NCI-H69 (cell line): ENCODE measurements around the gene SMPD2.

Experiments
- DNase-seq: peaks from one replicate; lab custom pipeline; 2025; lab: John Stamatoyannopoulos, UW

SMPD2 gene, protein sequence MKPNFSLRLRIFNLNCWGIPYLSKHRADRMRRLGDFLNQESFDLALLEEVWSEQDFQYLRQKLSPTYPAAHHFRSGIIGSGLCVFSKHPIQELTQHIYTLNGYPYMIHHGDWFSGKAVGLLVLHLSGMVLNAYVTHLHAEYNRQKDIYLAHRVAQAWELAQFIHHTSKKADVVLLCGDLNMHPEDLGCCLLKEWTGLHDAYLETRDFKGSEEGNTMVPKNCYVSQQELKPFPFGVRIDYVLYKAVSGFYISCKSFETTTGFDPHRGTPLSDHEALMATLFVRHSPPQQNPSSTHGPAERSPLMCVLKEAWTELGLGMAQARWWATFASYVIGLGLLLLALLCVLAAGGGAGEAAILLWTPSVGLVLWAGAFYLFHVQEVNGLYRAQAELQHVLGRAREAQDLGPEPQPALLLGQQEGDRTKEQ

DNA sequence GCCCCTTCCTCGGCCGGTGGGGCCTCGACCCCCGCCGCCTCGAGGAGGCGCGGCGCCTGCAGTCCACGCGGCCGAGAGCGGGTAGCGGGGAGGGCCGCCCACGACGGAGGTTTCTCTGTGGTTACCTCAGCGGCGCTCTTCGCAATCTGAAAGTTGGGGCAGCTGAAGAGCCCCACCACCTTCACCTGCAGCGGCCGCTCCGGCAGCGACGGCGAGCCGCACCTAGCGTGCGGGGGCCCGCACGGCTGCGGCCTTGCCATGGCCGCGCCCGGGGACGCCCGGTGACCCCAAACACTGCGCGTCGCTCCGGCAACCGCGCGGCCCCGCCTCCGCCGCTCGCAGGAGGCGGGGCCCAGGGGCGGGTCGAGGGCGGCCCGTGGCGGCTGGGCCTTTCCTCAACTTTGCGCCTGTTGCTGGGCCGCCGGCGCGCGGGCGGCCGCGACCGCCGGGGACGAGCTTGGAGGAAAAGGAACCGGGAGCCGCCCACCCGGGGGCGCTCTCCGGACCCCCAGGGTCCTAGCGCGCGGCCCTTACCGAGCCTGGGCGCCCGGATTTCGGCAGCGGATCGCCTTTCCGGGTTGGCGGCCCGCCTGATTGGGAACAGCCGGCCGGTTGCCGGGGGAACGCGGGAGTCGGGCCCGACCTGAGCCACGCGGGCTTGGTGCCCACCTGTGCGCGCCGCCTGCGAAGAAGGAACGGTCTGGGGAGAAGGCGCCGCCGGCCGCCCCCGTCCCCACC, at the start of gene SMPD2, which contains the start of gene PPIL6:
Gene SMPD2, plus strand, starts transcription at position 394 of the 738 bp plus-strand sequence. CDS start 398 bp downstream, outside the sequence.
Gene PPIL6, minus strand, starts transcription at position 298 of the 738 bp plus-strand sequence. Its CDS starts 38 bp downstream, at position 260.
- peak; percentile 91 for DNase-seq

DNA sequence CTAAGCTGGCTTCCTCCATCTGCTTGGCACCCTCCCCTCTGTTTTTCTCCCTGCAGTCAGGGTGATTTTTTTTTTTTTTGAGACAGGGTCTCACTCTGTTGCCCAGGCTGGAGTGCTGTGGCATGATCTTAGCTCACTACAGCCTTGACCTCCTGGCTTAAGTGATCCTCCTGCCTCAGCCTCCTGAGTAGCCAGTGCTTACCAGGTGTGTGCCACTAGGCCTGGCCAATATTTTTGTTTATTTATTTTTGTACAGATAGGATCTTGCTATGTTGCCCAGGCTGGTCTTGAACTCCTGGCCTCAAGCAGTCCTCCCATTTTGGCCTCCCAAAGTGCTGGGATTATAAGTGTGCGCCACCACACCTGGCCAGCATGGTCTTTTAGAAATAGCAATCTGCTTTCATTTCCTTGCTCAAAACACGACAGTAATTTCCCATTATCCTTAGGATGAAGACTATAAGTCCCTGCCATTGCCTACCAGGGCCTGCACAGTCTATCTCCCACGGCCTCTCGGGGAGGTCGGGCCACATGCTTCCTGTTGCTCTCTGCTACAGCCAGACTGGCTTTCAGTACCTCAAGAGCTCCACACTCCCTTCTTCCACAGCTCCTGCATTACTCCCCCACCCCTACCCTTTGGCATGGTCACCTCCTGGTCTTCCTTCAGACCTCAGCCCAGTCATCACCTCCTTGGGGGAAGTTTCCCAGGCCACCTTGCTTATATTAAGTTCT, 47.2 kb upstream of the SMPD2 start:
- no peak for DNase-seq

DNA sequence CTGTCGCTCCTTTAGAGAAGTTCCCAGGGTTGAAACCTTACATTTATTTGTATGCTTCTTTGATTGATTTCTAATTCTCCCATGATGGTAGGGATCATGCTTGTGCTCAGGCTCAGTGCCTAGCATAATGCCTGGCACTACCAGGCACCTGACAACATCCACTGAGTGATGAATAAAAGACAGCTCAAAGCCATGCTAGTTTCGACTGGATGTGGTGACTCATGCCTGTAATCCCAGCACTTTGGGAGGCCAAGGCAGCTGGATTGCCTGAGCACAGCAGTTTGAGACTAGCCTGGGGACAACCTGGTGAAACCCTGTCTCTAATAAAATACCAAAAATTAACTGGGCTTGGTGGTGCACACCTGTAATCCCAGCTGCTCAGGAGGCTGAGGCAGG, 46.6 kb upstream of the SMPD2 start:
- DNase-seq = no peak

DNA sequence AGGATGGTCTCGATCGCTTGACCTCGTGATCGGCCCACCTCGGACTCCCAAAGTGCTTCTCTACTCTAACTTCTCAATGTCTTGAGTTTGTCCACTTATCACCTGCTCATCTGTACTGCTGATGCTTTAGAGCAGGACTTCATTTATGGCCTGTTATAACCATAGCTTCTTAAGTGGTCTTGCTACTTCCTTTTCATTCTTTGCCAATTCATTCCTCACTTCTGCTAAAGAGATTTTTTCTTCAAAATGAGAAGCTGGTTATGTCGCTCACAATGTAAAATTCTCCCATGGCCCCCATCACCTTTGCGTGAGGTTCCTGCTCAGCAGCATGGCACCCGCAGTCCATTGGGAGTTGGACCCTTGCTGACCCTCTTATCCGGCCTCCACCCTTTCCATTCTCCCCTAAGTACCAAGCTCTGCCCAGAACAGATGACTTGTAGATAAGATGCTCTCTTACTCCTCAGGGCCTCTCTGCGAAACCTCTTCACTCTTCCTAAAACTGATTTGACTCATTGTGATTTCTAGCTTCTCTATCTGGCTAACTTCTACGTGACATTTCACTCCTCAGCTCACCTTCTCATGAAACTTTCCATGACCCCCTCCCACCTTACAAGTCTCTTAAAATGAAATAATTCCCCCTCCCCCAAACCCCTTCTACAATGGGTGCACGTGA, 44.3 kb upstream of the SMPD2 start:
- no peak for DNase-seq

DNA sequence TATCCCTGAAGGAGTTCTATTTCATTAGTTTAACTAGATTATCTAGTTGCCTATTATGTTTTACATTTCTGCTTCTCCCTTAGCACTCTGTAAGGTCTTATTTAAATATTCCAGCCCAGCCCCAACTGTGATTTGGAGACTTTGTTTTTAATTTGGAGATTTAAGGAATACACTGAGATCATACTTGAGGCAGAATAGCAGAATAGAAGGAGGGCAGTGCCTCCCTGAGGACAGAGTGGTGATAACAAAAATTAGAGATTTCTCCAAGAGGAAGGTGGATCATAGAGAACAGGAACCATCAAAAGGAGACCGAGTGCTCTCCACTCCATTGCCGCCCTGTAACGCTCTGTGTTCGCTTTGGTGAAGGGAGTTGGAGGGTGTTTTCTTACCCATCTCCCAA, 43.5 kb upstream of the SMPD2 start:
- DNase-seq = peak; percentile 19

DNA sequence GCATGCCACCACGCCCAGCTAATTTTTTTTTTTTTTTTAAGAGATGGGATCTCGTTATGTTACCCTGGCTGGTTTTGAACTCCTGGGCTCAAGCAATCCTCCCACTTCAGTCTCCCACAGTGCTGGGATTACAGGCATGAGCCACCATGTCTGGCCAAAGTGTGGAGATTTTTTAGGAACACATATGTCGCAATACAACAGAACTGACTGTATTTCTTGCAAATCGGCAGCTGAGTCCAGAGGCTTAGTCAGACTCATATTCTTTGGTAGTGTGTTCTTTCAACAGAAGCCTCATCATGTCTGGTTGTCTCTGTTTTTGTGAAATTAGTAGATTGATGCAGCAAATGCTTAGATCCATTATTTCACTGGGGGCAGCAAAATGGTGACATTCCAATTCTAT, 34.3 kb upstream of the SMPD2 start:
- DNase-seq = no peak

DNA sequence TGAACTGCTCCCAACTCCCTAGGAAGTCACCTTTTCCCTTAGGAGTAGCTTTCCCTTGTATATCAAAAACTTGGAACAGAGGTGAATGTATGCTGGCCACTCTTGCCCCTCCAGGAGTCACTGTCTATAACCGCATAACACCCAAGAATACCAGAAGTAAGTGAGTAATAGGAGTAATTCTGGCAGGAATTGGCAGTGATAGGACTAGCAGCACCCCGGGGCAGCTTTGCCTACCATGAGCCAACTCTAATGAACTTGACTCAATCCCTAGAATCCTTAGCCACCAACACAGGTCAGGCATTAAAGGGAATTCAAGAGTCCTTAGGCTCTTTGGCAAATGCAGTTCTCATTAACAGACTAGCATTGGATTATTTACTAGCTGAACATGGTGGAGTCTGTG, 29.5 kb upstream of the SMPD2 start:
- no peak for DNase-seq

DNA sequence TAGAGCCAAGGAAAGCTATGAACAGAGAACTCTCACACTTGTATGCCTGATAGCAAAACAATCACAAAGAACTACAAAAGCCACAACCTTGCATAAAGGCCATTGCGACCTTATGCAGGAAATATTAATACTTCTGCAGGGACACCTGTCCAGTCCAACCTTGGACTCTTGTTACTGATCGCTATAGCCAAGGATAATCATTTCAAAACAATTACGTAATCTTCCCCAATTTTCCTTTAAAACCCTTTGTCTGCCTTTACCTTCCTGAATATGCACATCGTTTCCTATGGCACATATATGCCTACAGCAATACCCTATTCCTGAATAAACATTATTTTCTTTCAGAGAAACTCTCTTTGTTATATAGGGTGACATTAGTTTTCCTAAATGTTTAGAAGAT, 22.9 kb upstream of the SMPD2 start:
- DNase-seq = no peak

DNA sequence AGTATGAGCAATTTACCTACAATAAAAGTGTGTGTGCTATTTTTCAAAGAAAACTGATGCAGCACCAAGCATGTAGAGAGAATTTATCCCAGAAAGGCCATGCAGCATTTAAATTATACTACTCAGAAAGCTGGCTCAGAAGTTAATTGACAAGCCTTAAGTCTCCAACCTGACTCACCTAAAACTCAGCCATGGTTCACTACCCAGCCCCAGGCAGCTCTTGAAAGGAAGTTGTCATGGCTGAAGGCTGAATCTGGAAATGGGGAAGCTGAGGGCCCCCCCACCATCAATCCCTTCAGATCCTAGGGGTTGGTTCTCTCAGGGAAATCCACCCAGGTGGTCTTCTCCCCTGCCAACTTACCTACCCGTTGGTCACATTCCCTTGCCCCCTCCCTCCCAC, 19.8 kb upstream of the SMPD2 start:
- DNase-seq = peak; percentile 4

DNA sequence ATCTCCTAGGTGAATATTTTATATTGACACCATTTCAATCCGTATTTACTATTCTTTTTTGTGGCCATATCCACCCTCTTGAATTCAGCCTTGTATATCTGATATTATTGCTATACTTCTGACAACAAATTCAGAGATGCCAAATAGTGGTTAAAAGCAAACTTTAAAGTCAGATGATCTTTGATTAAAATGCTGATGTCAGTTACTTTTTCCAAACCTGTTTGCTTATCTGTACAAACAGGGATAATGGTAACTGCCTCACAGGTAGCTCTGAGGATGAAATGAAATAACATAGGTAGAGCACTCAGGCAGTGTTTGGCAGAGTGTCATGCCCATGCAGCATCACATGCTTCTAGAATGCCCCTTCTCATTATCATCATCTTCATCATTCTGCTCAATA, 19.3 kb upstream of the SMPD2 start:
- DNase-seq = no peak

DNA sequence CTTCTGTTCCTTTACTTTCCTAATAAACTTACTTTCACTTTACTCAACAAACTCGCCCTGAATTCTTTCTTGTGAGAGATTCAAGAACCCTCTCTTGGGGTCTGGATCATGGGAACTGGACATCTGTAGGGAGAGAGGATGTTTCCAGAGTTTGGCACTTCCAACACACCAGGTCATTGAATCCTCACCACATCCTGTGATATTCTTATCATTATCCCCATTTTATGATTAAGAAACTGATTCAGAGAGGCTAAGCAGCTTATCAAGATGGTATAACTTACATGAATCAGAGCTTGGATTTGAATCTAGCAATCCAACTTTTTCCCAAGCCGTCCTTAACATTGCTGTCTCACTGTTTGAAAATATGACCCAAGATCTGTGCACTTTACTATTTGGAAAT, 15.6 kb upstream of the SMPD2 start:
- no peak for DNase-seq

DNA sequence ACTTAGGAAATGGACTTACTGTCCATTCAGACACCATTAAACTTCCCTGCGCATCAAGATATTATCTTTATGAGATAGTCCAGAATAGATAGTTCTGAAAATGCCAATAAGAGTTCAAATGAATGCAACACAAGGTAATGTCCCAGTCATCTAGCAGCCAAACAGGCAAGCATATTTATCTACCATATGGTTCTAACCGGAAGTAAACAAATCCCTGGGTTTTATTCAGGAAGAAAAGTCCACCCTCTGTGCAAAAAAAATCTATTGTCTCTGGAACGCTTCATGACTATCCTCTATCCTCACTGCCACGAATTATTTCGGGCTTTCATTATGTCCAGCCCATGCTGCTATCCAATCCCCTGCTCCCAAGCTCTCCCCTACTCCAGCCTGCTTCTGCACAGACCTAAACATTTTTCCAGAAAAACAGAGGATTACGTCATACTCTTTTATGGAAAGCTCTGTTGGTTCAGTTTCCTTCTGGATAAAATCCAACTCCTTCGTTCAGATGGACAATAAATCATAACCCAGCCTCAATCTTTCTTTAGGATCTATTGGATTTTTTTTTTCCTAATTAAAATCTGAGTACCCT, 11.5 kb upstream of the SMPD2 start:
- peak; percentile 70 for DNase-seq

DNA sequence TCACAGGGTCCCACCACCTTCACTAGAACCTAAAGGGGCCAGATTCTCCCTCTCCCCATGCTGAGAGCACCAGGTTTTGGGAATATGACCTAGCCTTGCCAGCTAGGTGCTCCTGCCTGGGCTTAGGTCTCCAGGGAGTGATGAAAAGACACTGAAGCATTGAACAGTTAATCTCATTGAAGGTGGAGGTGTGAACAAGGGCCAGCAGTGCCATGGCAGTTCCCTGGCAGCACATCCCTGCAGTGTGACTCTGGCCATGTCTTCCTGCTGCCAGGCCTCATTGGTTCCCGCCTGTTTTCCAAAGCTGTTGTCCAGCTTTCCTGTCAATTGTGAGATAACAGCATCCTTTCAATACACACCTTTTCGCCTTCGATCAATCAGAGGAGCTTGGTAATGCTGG, 11.0 kb upstream of the SMPD2 start:
- peak; percentile 63 for DNase-seq

DNA sequence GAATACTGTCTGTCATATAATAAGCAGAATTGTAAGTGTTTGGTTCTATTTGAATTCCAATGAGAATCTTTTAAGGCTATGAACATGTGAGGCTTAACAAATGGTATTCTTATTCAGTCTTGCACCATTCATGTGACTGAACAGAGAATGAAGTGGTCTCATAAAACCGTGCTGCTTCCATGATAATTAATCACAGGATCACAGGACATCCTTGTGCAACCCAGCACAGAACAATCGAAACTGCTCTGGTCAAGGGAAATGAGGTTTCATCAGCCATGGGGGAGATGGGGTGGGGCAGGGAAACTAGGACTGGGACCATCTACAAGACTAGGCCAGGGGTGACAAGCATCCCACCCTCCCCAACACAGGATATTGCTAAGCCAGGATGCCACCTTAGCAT, 6.1 kb upstream of the SMPD2 start:
- DNase-seq = no peak

DNA sequence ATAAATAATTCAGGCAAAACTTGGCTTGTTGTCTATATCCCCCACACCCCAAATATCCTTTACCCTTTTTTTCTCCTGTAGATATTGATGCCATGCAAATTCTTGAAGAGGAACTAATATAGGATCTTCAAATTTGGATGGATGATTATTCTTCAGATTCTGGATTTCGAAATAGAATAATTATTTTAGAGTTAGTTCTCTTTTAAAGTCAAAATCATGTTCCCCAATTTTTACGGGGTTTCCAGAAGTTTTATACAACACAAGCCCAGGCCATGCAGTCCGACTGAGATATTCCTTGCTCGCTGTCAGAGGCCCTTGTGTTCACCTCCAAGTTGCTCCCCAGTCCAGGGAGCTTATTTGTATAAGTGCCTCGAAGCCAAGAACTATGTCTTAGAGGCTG, 4.5 kb upstream of the SMPD2 start:
- no peak for DNase-seq

DNA sequence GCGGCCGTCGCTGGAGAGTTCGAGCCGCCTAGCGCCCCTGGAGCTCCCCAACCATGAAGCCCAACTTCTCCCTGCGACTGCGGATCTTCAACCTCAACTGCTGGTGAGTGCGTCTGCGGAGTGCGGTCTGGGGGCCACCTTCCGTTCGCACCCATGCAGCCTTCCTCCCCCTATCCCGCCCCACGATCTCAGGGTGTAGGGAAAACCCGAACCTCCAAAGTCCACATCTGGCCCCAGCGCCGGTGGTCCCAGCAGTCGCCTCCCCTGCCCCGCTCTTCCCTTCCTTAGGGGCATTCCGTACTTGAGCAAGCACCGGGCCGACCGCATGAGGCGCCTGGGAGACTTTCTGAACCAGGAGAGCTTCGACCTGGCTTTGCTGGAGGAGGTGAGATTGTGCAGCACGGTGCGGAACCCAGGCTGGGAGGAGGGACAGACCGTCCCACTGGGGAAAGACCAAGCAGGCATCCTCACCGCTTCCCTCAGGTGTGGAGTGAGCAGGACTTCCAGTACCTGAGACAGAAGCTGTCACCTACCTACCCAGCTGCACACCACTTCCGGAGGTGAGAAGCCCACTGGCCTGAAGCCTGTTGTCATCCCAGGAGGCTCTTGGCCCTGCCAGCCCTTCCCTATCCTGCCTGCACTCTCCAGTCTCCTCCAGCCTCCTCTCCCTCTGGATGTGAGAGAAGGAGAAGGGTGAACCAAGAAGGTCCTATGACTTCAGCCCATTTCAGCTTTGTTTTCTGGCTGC, 719 bp downstream of the SMPD2 start:
- DNase-seq = peak; percentile 66

DNA sequence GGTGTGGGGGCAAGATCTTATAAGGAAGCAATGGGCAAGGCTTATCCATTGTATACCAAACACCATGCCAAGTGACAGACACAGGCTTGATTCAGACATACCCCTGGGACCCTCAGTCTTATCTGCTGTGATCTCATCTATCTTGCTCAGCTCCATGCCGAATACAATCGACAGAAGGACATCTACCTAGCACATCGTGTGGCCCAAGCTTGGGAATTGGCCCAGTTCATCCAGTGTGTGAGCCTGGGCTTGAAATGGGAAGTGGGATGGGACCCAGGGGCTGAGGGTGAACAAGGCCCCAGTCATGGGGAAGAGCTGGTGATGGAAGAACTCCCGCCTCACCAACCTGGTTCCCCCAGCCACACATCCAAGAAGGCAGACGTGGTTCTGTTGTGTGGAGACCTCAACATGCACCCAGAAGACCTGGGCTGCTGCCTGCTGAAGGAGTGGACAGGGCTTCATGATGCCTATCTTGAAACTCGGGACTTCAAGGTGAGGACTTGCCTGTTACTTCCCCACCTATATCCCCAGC, 1.9 kb downstream of the SMPD2 start:
- no peak for DNase-seq

DNA sequence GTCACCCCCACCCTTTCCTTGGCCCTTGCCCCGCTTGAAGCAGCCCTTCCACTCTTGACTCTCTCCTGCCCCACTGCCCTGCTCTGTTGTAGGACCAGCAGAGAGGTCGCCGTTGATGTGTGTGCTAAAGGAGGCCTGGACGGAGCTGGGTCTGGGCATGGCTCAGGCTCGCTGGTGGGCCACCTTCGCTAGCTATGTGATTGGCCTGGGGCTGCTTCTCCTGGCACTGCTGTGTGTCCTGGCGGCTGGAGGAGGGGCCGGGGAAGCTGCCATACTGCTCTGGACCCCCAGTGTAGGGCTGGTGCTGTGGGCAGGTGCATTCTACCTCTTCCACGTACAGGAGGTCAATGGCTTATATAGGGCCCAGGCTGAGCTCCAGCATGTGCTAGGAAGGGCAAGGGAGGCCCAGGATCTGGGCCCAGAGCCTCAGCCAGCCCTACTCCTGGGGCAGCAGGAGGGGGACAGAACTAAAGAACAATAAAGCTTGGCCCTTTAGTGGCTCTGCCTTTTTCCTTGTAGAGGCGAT, 3.0 kb downstream of the SMPD2 start:
- no peak for DNase-seq

DNA sequence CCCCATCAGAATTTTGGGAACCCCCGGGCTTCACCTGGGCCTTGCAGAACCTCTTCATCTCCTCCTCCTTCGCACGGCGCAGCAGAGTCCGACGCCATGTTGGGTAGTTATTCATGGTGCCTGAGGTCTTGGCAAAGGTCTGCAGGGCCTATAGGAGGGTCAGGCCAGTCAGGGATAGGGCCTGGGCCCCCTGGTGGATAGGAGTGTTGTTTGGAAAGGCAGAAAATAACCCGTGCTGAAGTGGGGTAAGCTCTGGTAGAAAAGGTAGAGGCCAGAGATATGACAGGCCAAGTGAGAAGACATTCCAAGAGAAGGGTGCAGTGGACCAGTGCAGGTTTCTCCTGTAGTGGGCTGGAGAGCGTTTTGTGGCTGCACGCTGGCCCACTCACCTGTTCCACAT, 4.9 kb downstream of the SMPD2 start:
- no peak for DNase-seq

DNA sequence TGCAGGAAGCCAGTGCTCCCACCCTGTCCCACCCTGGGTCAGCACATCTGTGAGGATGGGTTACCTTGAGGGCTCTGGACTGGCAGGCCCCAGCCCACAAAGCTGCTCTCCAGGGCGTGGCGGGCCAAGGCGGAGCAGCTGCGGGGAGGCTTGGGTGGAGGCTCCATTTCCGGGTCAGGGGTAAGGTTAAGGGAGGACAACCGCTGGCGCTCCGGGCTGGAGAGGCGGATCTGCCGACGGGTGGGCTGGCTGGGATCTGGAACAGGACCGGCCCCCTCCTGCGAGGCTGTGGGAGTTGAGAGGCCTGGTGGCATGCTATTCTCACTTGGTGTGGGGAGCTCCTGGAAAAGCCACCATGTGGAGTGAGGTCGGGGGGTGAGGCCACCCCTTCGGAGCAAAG, 5.5 kb downstream of the SMPD2 start:
- no peak for DNase-seq
